AG09319 (cell line): ENCODE results near the gene IL17RE.
A peak's percentile ranks its signal among the peaks of the same experiment; 100 is the strongest.

Experiments used
- DNase-seq: peaks from one replicate; pipeline ENCODE4 v3.0.0-alpha.2; 2010; ENCODE audit warnings: low read depth; ENCODE audit errors: extremely low read depth
- TF ChIP-seq, protein P1 (sequence below): IDR thresholded peaks from 2 replicates; pipeline ENCODE4 v1.5.1; 2011; ENCODE audit warnings: low read depth, mild to moderate bottlenecking, inconsistent platforms, low read length, moderate library complexity

Gene IL17RE

DNA sequence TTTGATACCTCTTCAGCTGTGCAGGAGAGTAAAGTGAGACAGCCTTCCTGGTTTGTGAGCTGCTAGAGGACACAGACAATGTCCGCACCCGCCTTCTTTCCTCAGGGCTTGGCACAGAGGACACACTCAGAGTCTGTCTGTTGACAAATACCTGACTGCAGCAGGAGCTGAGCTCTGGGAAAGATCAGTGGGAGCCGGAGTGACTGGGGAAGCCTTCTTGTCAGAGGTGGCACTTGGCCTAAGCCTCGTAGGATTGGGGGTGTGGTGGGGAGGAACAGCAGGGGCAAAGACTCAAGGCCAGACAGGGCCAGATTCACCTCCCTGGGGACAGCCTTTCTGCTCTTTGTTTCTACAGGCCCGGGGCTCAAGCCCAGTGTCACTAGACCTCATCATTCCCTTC, 11.0 kb downstream of the IL17RE start:
- TF ChIP-seq, protein P1, sequence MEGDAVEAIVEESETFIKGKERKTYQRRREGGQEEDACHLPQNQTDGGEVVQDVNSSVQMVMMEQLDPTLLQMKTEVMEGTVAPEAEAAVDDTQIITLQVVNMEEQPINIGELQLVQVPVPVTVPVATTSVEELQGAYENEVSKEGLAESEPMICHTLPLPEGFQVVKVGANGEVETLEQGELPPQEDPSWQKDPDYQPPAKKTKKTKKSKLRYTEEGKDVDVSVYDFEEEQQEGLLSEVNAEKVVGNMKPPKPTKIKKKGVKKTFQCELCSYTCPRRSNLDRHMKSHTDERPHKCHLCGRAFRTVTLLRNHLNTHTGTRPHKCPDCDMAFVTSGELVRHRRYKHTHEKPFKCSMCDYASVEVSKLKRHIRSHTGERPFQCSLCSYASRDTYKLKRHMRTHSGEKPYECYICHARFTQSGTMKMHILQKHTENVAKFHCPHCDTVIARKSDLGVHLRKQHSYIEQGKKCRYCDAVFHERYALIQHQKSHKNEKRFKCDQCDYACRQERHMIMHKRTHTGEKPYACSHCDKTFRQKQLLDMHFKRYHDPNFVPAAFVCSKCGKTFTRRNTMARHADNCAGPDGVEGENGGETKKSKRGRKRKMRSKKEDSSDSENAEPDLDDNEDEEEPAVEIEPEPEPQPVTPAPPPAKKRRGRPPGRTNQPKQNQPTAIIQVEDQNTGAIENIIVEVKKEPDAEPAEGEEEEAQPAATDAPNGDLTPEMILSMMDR, result no peak
- no peak for DNase-seq

DNA sequence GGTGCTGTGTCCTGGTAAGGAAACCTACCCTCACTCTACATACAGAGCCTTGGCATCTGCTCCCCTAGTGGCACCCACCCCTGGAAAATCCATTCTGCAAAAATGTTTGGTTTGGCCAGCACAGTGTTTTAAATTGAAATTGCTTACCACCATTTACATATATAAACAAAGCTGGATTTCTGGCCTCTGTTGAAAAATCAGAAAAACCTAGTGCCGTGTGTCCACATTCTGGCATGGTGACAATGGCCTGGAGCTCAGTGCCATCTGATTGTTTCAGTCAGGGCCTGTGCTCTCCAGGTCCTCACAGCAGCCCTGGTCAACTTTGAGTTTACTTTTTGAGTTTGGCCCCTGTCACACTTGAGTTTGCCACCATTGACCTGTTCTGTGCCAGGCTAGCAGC, 11.4 kb downstream of the IL17RE start:
- DNase-seq, result no peak
- TF ChIP-seq, protein P1, result no peak

DNA sequence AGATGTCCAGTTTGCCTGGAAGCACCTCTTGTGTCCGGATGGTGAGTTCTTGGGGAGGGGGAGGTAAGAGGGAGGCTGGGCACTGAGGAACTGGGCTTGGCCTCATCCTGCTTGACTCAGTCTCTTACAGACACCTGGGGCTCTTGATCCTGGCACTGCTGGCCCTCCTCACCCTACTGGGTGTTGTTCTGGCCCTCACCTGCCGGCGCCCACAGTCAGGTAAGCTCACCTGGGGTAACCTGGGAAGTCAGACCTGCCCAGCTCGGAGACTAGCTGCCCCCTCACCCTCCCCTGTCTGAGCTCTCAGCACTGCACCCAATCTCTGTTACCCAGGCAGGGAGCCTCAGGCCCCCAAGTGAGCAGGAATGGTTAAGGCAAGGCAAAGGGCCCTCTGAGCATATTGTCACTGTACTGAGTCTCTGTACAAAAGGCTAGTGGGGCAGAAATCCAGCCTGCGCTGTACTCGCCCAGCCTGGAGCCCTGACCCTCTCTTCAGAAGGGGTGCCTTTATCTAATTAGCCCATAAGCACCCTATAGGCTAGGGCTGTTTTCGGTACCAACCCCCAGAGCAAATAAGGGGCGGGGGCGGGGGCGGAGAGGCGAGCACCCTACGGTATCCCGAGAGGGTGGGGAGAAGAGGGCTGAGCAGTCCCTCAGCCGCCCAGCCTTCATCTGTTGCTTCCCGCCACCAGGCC, 12.1 kb downstream of the IL17RE start:
- TF ChIP-seq, protein P1, result no peak
- no peak for DNase-seq

DNA sequence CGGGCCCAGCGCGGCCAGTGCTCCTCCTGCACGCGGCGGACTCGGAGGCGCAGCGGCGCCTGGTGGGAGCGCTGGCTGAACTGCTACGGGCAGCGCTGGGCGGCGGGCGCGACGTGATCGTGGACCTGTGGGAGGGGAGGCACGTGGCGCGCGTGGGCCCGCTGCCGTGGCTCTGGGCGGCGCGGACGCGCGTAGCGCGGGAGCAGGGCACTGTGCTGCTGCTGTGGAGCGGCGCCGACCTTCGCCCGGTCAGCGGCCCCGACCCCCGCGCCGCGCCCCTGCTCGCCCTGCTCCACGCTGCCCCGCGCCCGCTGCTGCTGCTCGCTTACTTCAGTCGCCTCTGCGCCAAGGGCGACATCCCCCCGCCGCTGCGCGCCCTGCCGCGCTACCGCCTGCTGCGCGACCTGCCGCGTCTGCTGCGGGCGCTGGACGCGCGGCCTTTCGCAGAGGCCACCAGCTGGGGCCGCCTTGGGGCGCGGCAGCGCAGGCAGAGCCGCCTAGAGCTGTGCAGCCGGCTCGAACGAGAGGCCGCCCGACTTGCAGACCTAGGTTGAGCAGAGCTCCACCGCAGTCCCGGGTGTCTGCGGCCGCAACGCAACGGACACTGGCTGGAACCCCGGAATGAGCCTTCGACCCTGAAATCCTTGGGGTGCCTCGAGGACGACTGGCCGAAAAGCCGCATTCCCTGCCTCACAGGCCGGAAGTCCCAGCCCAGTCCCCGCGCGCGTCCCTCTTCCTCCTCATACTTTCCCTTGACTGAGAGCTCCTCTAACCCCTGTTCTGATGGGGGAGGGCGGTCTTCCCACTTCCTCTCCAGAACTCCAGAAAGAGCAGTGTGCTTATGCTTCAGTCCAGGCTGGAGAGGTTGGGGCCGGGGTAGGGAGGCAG, 12.8 kb downstream of the IL17RE start:
- TF ChIP-seq, protein P1, result peak; percentile 47
- no peak for DNase-seq

DNA sequence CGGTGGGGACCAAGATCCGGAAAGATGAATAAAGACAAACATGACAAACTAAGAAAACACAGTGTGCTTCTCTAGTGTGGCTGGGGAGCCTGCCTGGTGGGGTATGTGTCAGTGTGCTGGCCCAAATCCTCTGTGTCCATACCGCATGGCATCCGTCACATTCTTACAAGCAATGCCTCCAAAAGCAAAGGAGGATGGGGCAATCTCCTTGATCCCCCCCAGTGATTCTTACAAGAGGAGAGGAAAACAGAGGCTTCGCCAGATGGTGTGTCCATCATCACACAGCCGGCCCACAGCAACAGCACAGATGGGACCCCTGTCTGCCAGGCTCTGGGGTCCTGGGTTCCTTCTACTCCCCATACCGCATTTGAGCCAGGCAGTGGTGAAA, 13.7 kb downstream of the IL17RE start:
- DNase-seq, result no peak
- TF ChIP-seq, protein P1, result no peak

DNA sequence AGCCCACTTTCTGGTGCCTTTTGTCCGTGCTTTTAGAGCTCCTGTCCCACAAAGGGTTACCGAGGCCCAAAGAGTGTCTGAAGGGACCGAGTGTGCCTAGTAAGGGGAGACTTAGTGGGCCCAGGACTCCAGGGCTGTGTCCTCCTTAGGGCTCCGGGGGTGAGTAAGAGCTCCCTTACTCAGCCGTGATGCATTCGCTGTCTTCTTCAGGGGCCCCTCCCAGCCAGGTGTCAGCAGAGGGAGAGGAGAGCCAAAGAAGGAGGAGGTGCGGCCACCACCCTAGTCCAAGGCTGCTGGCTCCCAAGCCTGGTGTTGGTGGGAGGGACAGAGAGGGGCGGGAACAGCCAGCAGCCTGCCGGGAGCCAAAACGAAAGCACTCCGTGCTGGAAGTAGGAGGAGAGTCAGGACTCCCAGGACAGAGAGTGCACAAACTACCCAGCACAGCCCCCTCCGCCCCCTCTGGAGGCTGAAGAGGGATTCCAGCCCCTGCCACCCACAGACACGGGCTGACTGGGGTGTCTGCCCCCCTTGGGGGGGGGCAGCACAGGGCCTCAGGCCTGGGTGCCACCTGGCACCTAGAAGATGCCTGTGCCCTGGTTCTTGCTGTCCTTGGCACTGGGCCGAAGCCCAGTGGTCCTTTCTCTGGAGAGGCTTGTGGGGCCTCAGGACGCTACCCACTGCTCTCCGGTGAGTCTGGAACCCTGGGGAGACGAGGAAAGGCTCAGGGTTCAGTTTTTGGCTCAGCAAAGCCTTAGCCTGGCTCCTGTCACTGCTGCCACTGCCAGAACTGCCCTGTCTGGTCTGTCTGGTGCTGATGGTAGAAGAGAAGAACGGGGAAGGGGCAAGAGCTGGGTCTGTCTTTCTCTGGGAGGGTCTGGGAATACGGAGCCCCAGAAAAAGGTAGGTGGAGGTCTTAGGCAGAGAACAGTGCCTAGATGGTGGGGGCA, 14.4 kb downstream of the IL17RE start, which contains the start of gene IL17RC:
Gene IL17RC (plus strand): TSS at position 365 of the 947 bp plus-strand sequence. CDS start 218 bp downstream, at position 583.
- TF ChIP-seq, protein P1, result no peak
- DNase-seq, result peak; percentile 40
